ENCODE measurements around the gene NHLRC1. TPM values are rescaled to one million over a fixed set of nuclear protein-coding genes. Genes with fewer than 3 reads are reported as not detected.
A peak's percentile ranks its signal among the peaks of the same experiment; 100 is the strongest.

The NHLRC1 gene
- polyA plus RNA-seq, 1 donor from 2014 or later, result 0.40 TPM

DNA sequence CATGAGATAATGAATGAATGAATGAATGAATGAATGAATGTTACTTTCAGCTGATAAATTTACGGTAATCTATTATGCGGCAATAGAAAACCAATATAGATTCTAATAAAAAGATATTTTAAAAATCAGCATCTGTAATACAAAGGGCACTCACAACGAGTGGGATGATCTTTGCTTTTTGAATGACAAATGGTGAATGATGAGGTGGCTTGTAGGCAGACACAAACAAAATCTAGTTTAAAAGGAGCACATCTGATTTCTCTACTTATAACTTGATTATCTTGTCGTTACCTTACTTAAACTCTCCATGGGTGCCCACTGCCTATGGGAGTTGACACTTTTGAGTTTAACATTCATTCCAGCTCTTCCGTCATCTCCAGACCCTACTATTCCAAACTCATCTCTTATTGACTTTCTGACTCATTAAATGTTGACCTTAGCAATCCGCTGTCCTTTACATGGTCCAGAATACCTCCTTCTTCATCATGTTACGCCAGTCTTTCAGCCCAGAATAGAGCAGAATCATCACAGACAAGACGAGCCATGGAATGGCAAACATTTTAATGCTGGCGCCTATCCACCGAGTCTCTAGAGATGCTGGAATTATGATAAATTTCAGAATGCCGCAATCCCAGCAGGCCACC is 41.3 kb downstream of the NHLRC1 start:
- peaks cover 5% of the 10 kb centered on the region for H3K27me3 Mint-ChIP-seq
- H3K4me3 Mint-ChIP-seq, result no peak overlapping the region
- H3K27ac Mint-ChIP-seq, result no peak overlapping the region
- H3K4me1 Mint-ChIP-seq, result no peaks in the 10 kb centered on the region
- peaks cover 0 to 6% (median 0%) of the 10 kb centered on the region in 3 donors for H3K9me3 Mint-ChIP-seq
- no peaks in the 10 kb centered on the region for H3K36me3 Mint-ChIP-seq

DNA sequence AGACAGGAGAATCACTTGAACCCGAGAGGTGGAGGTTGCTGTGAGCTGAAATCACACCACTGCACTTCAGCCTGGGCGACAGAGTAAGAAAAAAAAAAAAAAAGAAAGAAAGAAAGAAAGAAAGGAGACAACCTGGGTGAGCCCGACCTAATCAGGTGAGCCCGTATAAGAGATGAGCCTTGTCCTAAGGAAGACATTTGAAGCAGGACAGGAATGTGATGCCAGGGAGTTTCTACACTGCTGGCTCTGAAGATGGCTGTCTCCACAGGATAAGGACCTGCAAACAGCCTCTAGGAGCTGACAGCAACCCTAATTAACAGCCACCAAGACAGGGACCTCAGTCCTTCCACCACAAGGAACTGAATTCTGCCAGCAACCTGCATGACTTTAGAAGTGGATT is 41.9 kb downstream of the NHLRC1 start:
- H3K4me3 Mint-ChIP-seq, result no peak overlapping the region
- H3K27me3 Mint-ChIP-seq, result peaks cover 5% of the 10 kb centered on the region
- no peaks in the 10 kb centered on the region for H3K36me3 Mint-ChIP-seq
- no peaks in the 10 kb centered on the region for H3K4me1 Mint-ChIP-seq
- H3K9me3 Mint-ChIP-seq, result peaks cover 3 to 5% (median 4%) of the 10 kb centered on the region in 3 donors
- no peak overlapping the region for H3K27ac Mint-ChIP-seq

DNA sequence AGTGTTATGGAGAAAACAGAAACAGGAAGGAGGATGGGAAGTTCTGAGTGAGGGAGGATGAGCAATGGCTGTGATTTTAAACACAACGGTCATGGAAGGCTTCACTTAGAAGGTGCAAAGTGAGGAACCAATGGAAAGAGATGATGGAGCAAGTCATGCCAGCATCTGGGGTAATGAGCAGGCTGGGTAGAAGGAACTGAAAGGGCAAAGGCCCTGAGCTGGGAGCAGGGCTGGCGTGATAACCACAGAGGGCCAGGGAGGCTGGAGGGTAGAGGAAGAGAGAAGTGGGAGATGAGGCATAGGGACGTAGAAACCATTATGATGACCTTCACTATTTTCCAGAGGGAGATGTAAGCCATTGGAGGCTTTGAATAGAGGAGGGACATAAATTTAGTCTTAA is 43.6 kb downstream of the NHLRC1 start:
- Mint-ChIP-seq H3K27ac (peak overlapping the region in 1 of 3 donors; percentile 25), H3K4me1 (no peaks in the 10 kb centered on the region), H3K9me3 (peaks cover 6 to 9% (median 9%) of the 10 kb centered on the region in 3 donors), H3K27me3 (peaks cover 3% of the 10 kb centered on the region), H3K36me3 (no peaks in the 10 kb centered on the region), H3K4me3 (no peak overlapping the region)

DNA sequence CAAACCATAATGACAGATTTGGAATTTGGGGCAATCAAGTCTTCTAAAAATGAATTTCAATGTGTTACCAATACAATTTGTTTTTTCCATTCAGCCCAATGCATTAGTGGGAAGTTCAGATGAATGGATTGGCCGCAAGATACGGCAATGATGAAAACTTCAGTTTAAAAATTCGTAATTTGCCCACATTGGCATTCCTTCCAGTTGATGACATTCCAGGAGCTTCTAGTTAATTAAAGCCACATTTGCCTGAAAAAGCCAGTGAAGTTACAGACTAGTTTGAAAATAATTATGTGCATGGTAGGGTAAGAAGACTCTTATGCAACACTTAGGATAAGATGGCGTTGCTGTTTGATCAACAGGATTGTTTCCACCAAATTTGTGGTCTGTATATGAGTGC is 46.2 kb downstream of the NHLRC1 start:
- Mint-ChIP-seq H3K4me3 (no peak overlapping the region), H3K9me3 (peaks cover 6 to 15% (median 13%) of the 10 kb centered on the region in 3 donors), H3K4me1 (no peaks in the 10 kb centered on the region), H3K27ac (no peak overlapping the region), H3K27me3 (peaks cover 5% of the 10 kb centered on the region), H3K36me3 (no peaks in the 10 kb centered on the region)

DNA sequence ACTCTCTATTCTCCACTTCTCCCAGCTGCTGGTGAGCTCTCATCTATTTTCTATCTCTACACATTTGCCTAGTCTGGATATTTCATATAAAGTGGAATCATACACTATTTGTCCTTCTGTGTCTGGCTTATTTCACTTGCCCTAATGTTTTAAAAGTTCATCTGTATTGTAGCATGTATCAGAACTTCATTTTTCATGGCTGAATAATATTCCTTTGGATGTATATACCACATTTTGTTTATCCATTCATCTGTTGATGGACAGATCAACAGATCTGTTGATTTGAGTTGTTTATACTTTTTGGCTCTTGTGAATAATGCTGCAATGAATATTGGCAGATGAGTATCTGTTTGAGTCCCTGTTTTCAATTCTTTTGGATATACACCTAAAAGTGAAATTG is 49.6 kb downstream of the NHLRC1 start:
- Mint-ChIP-seq H3K4me3 (no peak overlapping the region), H3K4me1 (no peaks in the 10 kb centered on the region), H3K27ac (no peak overlapping the region), H3K9me3 (peaks cover 4 to 15% (median 13%) of the 10 kb centered on the region in 3 donors), H3K27me3 (peaks cover 5% of the 10 kb centered on the region), H3K36me3 (no peaks in the 10 kb centered on the region)

DNA sequence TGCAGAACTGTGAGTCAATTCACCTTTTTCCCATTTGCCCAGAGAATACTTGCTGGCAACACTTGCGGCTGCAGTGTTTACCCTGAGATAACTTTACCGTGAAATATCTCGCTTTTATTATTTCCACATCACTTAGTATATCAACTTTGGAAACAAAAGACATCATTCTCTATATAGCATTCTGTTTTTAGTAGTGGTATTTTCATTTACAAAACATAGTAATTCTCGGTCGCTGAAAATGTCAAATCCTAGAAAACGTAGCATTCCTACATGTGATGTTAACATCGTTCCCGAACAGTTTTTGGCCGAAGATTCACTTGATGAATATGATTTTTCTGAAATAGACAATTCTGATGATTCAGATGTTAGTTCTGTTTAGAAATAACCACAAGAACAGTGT is 52.0 kb downstream of the NHLRC1 start:
- H3K4me1 Mint-ChIP-seq, result no peaks in the 10 kb centered on the region
- peaks cover 5% of the 10 kb centered on the region for H3K27me3 Mint-ChIP-seq
- H3K9me3 Mint-ChIP-seq, result peaks cover 2 to 12% (median 9%) of the 10 kb centered on the region in 3 donors
- H3K27ac Mint-ChIP-seq, result no peak overlapping the region
- H3K36me3 Mint-ChIP-seq, result no peaks in the 10 kb centered on the region
- H3K4me3 Mint-ChIP-seq, result no peak overlapping the region

Other genes with a start within 250 kb of the NHLRC1 start
- gene KIF13A, start 135.0 kb downstream of the NHLRC1 start, polyA plus RNA-seq, result 1.4 TPM
- gene TPMT, start 32.4 kb upstream of the NHLRC1 start, polyA plus RNA-seq, result 5.4 TPM
- gene KDM1B, start 32.7 kb upstream of the NHLRC1 start, polyA plus RNA-seq, result 2.3 TPM
- 83.3 TPM for gene DEK, start 141.9 kb upstream of the NHLRC1 start, polyA plus RNA-seq